Measurements from ENCODE around the gene GBGT1. TPM values are rescaled to one million over a fixed set of nuclear protein-coding genes. Genes with fewer than 3 reads are reported as not detected.

GBGT1 gene
- total and polyA plus RNA-seq, 2 of the 4 experiments (the other 2 are of a cell fraction): 1.8 to 3.2 TPM

DNA sequence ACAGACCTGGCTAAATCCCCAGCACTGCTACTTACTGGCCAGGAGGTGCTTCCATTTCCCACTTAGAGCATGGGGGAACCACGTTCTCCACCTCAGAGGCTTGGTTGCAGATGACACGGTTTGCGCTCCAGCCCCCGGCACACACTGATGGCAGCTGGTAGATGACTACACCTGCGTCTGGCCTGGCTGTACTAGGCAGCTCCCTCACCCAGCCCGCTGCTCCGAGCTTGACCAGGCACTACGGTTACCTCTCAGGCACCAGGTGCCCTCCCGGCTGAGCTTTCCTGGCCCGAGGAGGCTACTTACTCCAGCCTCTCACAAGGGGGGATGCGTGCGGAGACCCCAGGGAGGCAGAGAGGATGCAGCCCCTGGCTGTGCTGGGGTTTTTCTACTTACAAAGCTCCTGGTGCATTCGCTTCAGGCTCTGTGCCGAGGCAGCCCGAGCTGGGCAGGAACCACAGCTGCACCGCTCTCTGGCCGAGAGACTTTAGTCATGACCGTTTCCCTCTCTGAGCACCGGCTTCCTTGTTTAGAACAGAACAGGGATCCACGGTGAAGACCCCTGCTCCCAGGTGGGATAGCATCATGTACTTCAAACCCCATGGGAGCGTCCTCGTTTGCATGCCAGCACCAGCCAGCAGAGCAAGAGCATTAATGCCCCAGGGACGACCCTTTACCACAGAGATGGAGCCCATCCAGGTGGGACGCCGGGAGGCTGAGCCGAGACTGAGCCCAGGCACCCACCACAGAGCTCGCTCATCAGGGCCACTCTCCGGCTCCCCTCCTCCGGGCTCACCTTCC, 7.6 kb upstream of the GBGT1 start:
- ChIA-PET POLR2A (ENCODE audit: unreplicated experiment) (no interaction called here), CTCF (no interaction called here)
- no peak overlapping the region for H3K18ac ChIP-seq (ENCODE audit: low read depth, low read length)
- no peak overlapping the region for H2BK120ac ChIP-seq (ENCODE audit: low read depth, low read length)
- H2BK15ac ChIP-seq (ENCODE audit: low read depth, low read length): no peak overlapping the region
- no peak overlapping the region for H3K4ac ChIP-seq (ENCODE audit: low read depth, low read length)
- in situ Hi-C loops (cut with MboI; ENCODE audit: low sequenced_read_pairs) (no loop called here), intact Hi-C loops (cut with micrococcal nuclease) (no loop called here), dilution Hi-C loops (cut with HindIII; ENCODE audit: low sequenced_read_pairs, unreplicated experiment) (no loop called here)
- H2AK5ac ChIP-seq (ENCODE audit: low read depth, low read length): no peak overlapping the region
- no peak overlapping the region for H2BK5ac ChIP-seq (ENCODE audit: low read depth, low read length, poor library complexity, severe bottlenecking)
- H3K23ac ChIP-seq (ENCODE audit: low read depth, low read length): no peak overlapping the region
- no peak overlapping the region for H3K4me2 ChIP-seq (ENCODE audit: low read depth, low read length)
- no TSS peak for BruUV-seq (replicated peaks)
- DNase-seq (no peak), ATAC-seq (ENCODE audit: low read depth) (no peak)
- no peak overlapping the region for H3K27ac ChIP-seq (ENCODE audit: insufficient read depth, low read length)
- no peak overlapping the region for H3K14ac ChIP-seq (replicated peaks; ENCODE audit: low read depth, low read length)
- H4K20me1 ChIP-seq (ENCODE audit: insufficient read depth, low read length): no peaks in the 10 kb centered on the region; the same call in 1 of the 2 replicates
- H3K27me3 ChIP-seq (ENCODE audit: control insufficient read depth, insufficient read depth, low read length): peaks cover 38% of the 10 kb centered on the region
- H3K9me1 ChIP-seq (ENCODE audit: insufficient read depth, low read length): no peaks in the 10 kb centered on the region
- no peaks in the 10 kb centered on the region for H3K4me1 ChIP-seq (ENCODE audit: control insufficient read depth, insufficient read depth, low read length)
- no peaks in the 10 kb centered on the region for H3K9me3 ChIP-seq (ENCODE audit: control insufficient read depth, insufficient read depth, low read length)
- no peak overlapping the region for H4K8ac ChIP-seq (ENCODE audit: low read depth in 2 of 2, low read length in 2 of 2)
- no peak overlapping the region for H4K91ac ChIP-seq (ENCODE audit: insufficient read depth, low read depth, low read length)
- WGBS, 2 experiments (ENCODE audit: extremely low coverage in 2 of 2, insufficient read length in 1 of 2): 73% methylated on average over 17 of the region's 29 CpGs; no CpG with 5 or more reads in 1 of the 2 experiments
- peak overlapping the region; percentile 7 for H2AFZ ChIP-seq (replicated peaks; ENCODE audit: low read length, poor library complexity)
- H3K36me3 ChIP-seq (ENCODE audit: control insufficient read depth, insufficient read depth, low read length): no peaks in the 10 kb centered on the region
- H2BK20ac ChIP-seq (ENCODE audit: low read depth, low read length): no peak overlapping the region
- no peaks in the 10 kb centered on the region for H3K79me1 ChIP-seq (ENCODE audit: low read depth in 1 of 2, low read length in 2 of 2)
- H2AK9ac ChIP-seq (replicated peaks; ENCODE audit: low read depth, low read length, poor library complexity): no peak overlapping the region
- H3K56ac ChIP-seq (ENCODE audit: extremely low read depth, insufficient read depth, low read length): no peak overlapping the region
- H3K4me3 ChIP-seq (ENCODE audit: insufficient read depth, low read depth, low read length): no peak overlapping the region
- H3K9ac ChIP-seq (ENCODE audit: low read depth, low read length): no peak overlapping the region
- H4K5ac ChIP-seq (ENCODE audit: low read depth, low read length): no peak overlapping the region
- TF ChIP-seq RFX5 (IDR thresholded peaks at IDR 0.05; ENCODE audit: low read depth, low read length): no peak
- TF ChIP-seq NFE2L2 (IDR thresholded peaks at IDR 0.05; ENCODE audit: low read depth, low read length): no peak
- TF ChIP-seq, protein P1, sequence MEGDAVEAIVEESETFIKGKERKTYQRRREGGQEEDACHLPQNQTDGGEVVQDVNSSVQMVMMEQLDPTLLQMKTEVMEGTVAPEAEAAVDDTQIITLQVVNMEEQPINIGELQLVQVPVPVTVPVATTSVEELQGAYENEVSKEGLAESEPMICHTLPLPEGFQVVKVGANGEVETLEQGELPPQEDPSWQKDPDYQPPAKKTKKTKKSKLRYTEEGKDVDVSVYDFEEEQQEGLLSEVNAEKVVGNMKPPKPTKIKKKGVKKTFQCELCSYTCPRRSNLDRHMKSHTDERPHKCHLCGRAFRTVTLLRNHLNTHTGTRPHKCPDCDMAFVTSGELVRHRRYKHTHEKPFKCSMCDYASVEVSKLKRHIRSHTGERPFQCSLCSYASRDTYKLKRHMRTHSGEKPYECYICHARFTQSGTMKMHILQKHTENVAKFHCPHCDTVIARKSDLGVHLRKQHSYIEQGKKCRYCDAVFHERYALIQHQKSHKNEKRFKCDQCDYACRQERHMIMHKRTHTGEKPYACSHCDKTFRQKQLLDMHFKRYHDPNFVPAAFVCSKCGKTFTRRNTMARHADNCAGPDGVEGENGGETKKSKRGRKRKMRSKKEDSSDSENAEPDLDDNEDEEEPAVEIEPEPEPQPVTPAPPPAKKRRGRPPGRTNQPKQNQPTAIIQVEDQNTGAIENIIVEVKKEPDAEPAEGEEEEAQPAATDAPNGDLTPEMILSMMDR (conservative IDR thresholded peaks at IDR 0.05; ENCODE audit: low read depth, low read length): no peak
- TF ChIP-seq RCOR1 (IDR thresholded peaks at IDR 0.05; ENCODE audit: insufficient replicate concordance, low read length): no peak
- no peak for TF ChIP-seq MXI1 (IDR thresholded peaks at IDR 0.05; ENCODE audit: borderline replicate concordance, low read depth, low read length)
- TF ChIP-seq RAD21 (IDR thresholded peaks at IDR 0.05; ENCODE audit: low read length): no peak
- TF ChIP-seq, protein P2, sequence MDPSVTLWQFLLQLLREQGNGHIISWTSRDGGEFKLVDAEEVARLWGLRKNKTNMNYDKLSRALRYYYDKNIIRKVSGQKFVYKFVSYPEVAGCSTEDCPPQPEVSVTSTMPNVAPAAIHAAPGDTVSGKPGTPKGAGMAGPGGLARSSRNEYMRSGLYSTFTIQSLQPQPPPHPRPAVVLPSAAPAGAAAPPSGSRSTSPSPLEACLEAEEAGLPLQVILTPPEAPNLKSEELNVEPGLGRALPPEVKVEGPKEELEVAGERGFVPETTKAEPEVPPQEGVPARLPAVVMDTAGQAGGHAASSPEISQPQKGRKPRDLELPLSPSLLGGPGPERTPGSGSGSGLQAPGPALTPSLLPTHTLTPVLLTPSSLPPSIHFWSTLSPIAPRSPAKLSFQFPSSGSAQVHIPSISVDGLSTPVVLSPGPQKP (IDR thresholded peaks at IDR 0.05; ENCODE audit: borderline replicate concordance, low read depth, low read length): no peak
- TF ChIP-seq SMC3 (IDR thresholded peaks at IDR 0.05; ENCODE audit: low read depth, low read length): no peak
- no peak for TF ChIP-seq POLR2A (IDR thresholded peaks at IDR 0.05; ENCODE audit: low read depth, low read length)
- TF ChIP-seq BHLHE40 (IDR thresholded peaks at IDR 0.05; ENCODE audit: low read depth, low read length): no peak
- TF ChIP-seq MAZ (IDR thresholded peaks at IDR 0.05; ENCODE audit: borderline replicate concordance, low read depth, low read length): no peak
- TF ChIP-seq MAFK (IDR thresholded peaks at IDR 0.05; ENCODE audit: low read depth, low read length): no peak
- no peak for TF ChIP-seq CHD1 (IDR thresholded peaks at IDR 0.05; ENCODE audit: low read depth, low read length)
- TF ChIP-seq, protein P3, sequence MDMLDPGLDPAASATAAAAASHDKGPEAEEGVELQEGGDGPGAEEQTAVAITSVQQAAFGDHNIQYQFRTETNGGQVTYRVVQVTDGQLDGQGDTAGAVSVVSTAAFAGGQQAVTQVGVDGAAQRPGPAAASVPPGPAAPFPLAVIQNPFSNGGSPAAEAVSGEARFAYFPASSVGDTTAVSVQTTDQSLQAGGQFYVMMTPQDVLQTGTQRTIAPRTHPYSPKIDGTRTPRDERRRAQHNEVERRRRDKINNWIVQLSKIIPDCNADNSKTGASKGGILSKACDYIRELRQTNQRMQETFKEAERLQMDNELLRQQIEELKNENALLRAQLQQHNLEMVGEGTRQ (IDR thresholded peaks at IDR 0.05; ENCODE audit: low read depth, low read length): no peak
- no peak for TF ChIP-seq FOS (IDR thresholded peaks at IDR 0.05; ENCODE audit: low read depth, low read length)
- TF ChIP-seq CEBPB (IDR thresholded peaks at IDR 0.05; ENCODE audit: low read depth, low read length): no peak
